PFSK-1 (cell line): ENCODE measurements around the gene CARHSP1.

Source experiments
- POLR2AphosphoS5 ChIP-seq: IDR thresholded peaks from 2 replicates; pipeline ENCODE4 v1.6.1; 2012; ENCODE audit warnings: low read depth, mild to moderate bottlenecking, control low read depth, low read length, moderate library complexity
- REST ChIP-seq, 2 experiments: IDR thresholded peaks; 2 replicates each; pipeline versions ENCODE4 v1.6.1 to v1.8.0; 2011 to 2012; ENCODE audit warnings: low read depth in 2 of 2, low read length in 2 of 2, control low read depth in 1 of 2, inconsistent platforms in 1 of 2, mild to moderate bottlenecking in 1 of 2, moderate library complexity in 1 of 2; ENCODE audit not compliant: insufficient read depth in 1 of 2
- SIN3A ChIP-seq: IDR thresholded peaks from 2 replicates; pipeline ENCODE4 v1.6.1; 2012; ENCODE audit warnings: mild to moderate bottlenecking, low read length, moderate library complexity, borderline replicate concordance; ENCODE audit not compliant: insufficient read depth
- TAF1 ChIP-seq: IDR thresholded peaks from 2 replicates; pipeline ENCODE4 v1.6.1; 2012; ENCODE audit warnings: low read length, control low read depth, borderline replicate concordance; ENCODE audit not compliant: insufficient read depth

- TF ChIP-seq SIN3A: no peak
- TF ChIP-seq POLR2AphosphoS5: no peak
- TF ChIP-seq REST (IDR thresholded peaks at IDR 0.05; ENCODE audit: insufficient read depth in 1 of 2, low read depth in 2 of 2, low read length in 2 of 2): no peak
- no peak for TF ChIP-seq TAF1
These were observed 7.1 kb downstream of the CARHSP1 start for GRCh38 chr16:8861563-8862308.
